B cell (primary cell): ENCODE measurements around the gene TBCD.

ENCODE experiments used
- EZH2 ChIP-seq: IDR thresholded peaks from 2 replicates; pipeline ENCODE4 v1.6.1; 2012; ENCODE audit warnings: borderline replicate concordance, low read depth, mild to moderate bottlenecking, moderate library complexity, low read length; ENCODE audit not compliant: insufficient read depth, poor library complexity, severe bottlenecking
- TF ChIP-seq, protein P1 (sequence below): fragments of 200-600 bp; IDR thresholded peaks from one replicate; pipeline ENCODE4 v1.8.0; 2022; ENCODE audit warnings: antibody characterized with exemption, mild to moderate bottlenecking

- no peak for TF ChIP-seq EZH2
- TF ChIP-seq, protein P1, sequence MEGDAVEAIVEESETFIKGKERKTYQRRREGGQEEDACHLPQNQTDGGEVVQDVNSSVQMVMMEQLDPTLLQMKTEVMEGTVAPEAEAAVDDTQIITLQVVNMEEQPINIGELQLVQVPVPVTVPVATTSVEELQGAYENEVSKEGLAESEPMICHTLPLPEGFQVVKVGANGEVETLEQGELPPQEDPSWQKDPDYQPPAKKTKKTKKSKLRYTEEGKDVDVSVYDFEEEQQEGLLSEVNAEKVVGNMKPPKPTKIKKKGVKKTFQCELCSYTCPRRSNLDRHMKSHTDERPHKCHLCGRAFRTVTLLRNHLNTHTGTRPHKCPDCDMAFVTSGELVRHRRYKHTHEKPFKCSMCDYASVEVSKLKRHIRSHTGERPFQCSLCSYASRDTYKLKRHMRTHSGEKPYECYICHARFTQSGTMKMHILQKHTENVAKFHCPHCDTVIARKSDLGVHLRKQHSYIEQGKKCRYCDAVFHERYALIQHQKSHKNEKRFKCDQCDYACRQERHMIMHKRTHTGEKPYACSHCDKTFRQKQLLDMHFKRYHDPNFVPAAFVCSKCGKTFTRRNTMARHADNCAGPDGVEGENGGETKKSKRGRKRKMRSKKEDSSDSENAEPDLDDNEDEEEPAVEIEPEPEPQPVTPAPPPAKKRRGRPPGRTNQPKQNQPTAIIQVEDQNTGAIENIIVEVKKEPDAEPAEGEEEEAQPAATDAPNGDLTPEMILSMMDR = no peak
Observed at GRCh38 chr17:82920715-82921114, 168.8 kb downstream of the TBCD start.
